HepG2 (cell line): ENCODE measurements around the gene TMEM260. TPM values are rescaled to one million over a fixed set of nuclear protein-coding genes. Genes with fewer than 3 reads are reported as not detected.
A peak's percentile ranks its signal among the peaks of the same experiment; 100 is the strongest.

Experiments
- ATAD3A ChIP-seq: sonication (generic); formaldehyde crosslinking; IDR thresholded peaks from 2 replicates; pipeline ENCODE4 v1.4.0; 2020; ENCODE audit warnings: missing genetic modification reagents
- CBX1 ChIP-seq: IDR thresholded peaks from one replicate; pipeline ENCODE4 v1.6.1; 2016; ENCODE audit warnings: antibody characterized with exemption, low read depth
- CEBPG ChIP-seq: IDR thresholded peaks from 2 replicates; pipeline ENCODE4 v1.6.1; 2016
- DNMT3B ChIP-seq: conservative IDR thresholded peaks from 2 replicates; pipeline ENCODE4 v1.6.1; 2016; ENCODE audit warnings: missing biosample characterization, control low read depth
- FOXP4 ChIP-seq: sonication (generic); formaldehyde crosslinking; IDR thresholded peaks from 2 replicates; pipeline ENCODE4 v1.4.0; 2020; ENCODE audit warnings: missing genetic modification reagents
- GPBP1L1 ChIP-seq: sonication (generic); formaldehyde crosslinking; IDR thresholded peaks from 2 replicates; pipeline ENCODE4 v1.5.0; 2020; ENCODE audit warnings: mild to moderate bottlenecking, missing genetic modification reagents
- HMGA1 ChIP-seq: sonication (generic); formaldehyde crosslinking; conservative IDR thresholded peaks from 2 replicates; pipeline ENCODE4 v1.4.0; 2020; ENCODE audit warnings: missing genetic modification reagents
- KAT8 ChIP-seq: IDR thresholded peaks from 2 replicates; pipeline ENCODE4 v1.6.1; 2016; ENCODE audit warnings: missing genetic modification reagents, missing compliant biosample characterization
- MLXIP ChIP-seq: sonication (generic); formaldehyde crosslinking; IDR thresholded peaks from 2 replicates; pipeline ENCODE4 v1.9.0; 2021; ENCODE audit warnings: missing genetic modification reagents, borderline replicate concordance
- MTERF4 ChIP-seq: sonication (generic); formaldehyde crosslinking; IDR thresholded peaks from 2 replicates; pipeline ENCODE4 v1.8.0; 2023; ENCODE audit warnings: mild to moderate bottlenecking, missing genetic modification reagents
- SAP130 ChIP-seq: IDR thresholded peaks from 2 replicates; pipeline ENCODE4 v1.6.1; 2016; ENCODE audit warnings: low read depth
- ZBTB26 ChIP-seq: IDR thresholded peaks from 2 replicates; pipeline ENCODE4 v1.6.1; 2016; ENCODE audit warnings: missing compliant biosample characterization, missing genetic modification reagents, borderline replicate concordance
- ZBTB3 ChIP-seq: sonication (generic); formaldehyde crosslinking; IDR thresholded peaks from 2 replicates; pipeline ENCODE4 v1.4.0; 2020; ENCODE audit warnings: low read depth, mild to moderate bottlenecking, moderate library complexity, missing genetic modification reagents, borderline replicate concordance
- ZBTB37 ChIP-seq: sonication (generic); formaldehyde crosslinking; IDR thresholded peaks from 2 replicates; pipeline ENCODE4 v1.4.0; 2020; ENCODE audit warnings: mild to moderate bottlenecking, missing genetic modification reagents
- ZBTB7B ChIP-seq: sonication (generic); formaldehyde crosslinking; IDR thresholded peaks from 2 replicates; pipeline ENCODE4 v1.4.0; 2020; ENCODE audit warnings: missing genetic modification reagents
- ZFP36 ChIP-seq: fragments of 150-350 bp; IDR thresholded peaks from 2 replicates; pipeline ENCODE4 v1.6.1; 2018; ENCODE audit warnings: borderline replicate concordance, low read length, low read depth; ENCODE audit not compliant: partially characterized antibody
- ZFP90 ChIP-seq: sonication (generic); formaldehyde crosslinking; IDR thresholded peaks from 2 replicates; pipeline ENCODE4 v1.8.0; 2022; ENCODE audit warnings: missing genetic modification reagents, mild to moderate bottlenecking, inconsistent platforms, borderline replicate concordance
- ZNF101 ChIP-seq: sonication (generic); formaldehyde crosslinking; IDR thresholded peaks from 2 replicates; pipeline ENCODE4 v1.4.0; 2020; ENCODE audit warnings: mild to moderate bottlenecking, low read depth, missing genetic modification reagents, borderline replicate concordance
- ZNF30 ChIP-seq: sonication (generic); formaldehyde crosslinking; IDR thresholded peaks from 2 replicates; pipeline ENCODE4 v1.5.0; 2020; ENCODE audit warnings: mild to moderate bottlenecking, missing genetic modification reagents
- ZNF441 ChIP-seq: sonication (generic); formaldehyde crosslinking; IDR thresholded peaks from 2 replicates; pipeline ENCODE4 v1.7.0; 2021; ENCODE audit warnings: missing genetic modification reagents, borderline replicate concordance
- polyA plus RNA-seq, 8 experiments: library from polyadenylated mRNA; depleted of rRNA in 3 of 8; stranded (reverse) in 7 of 8; unstranded in 1 of 8; fragments of >200 nt; fragmentation: Illumina TruSeq in 4 of 8; extraction: Trizol in 4 of 8; gene quantifications; 2 replicates each; pipeline versions ENCODE4 v1.2.1 to v1.2.3, GENCODE V29; 2011 to 2016; ENCODE audit warnings: low read depth in 4 of 8, missing spikeins in 1 of 8, mixed read lengths in 1 of 8; ENCODE audit not compliant: insufficient read depth in 1 of 8
- total RNA-seq, 5 experiments: library from RNA; depleted of rRNA; stranded (reverse); fragments of >200 nt; fragmentation: Illumina TruSeq; extraction: Trizol; gene quantifications; 2 replicates each; pipeline ENCODE4 v1.2.3, GENCODE V29; 2016; ENCODE audit warnings: low read depth in 1 of 5

Gene TMEM260
- total and polyA plus RNA-seq, 2 of the 13 experiments (the other 11 are each of a cell fraction or from before 2014, with no cell fraction given), result 7.7 to 9.3 TPM

- TF ChIP-seq ZBTB37 (no peak), ATAD3A (CRISPR knock-in tag) (no peak), HMGA1 (CRISPR knock-in tag) (no peak), SAP130 (CRISPR knock-in tag) (no peak), MTERF4 (CRISPR knock-in tag) (no peak), CBX1 (no peak), MLXIP (CRISPR knock-in tag) (no peak), ZNF441 (no peak), ZBTB7B (no peak), ZNF30 (CRISPR knock-in tag) (no peak), ZNF101 (no peak), ZBTB3 (no peak), ZBTB26 (CRISPR knock-in tag) (no peak), DNMT3B (CRISPR knock-in tag) (no peak), KAT8 (CRISPR knock-in tag) (peak; percentile 55; the same call in 1 of the 2 replicates), ZFP36 (peak; percentile 34), FOXP4 (CRISPR knock-in tag) (no peak), ZFP90 (no peak), GPBP1L1 (CRISPR knock-in tag) (no peak), CEBPG (peak; percentile 80)
Observed at GRCh38 chr14:56555921-56556570, 23.6 kb upstream of the TMEM260 start (continued).
